ENCODE results near the gene RBM15.

Gene RBM15

GRCh38 chr1:110384581-110385321, 45.6 kb downstream of the RBM15 start:
- Histone ChIP-seq H3K4me1 (ENCODE audit: low read length) (no peaks in the 10 kb centered on the region), H3K36me3 (replicated peaks; ENCODE audit: insufficient read depth, low read length) (no peaks in the 10 kb centered on the region), H3K27ac (ENCODE audit: low read length) (no peak overlapping the region), H3K9ac (ENCODE audit: low read length) (no peak overlapping the region), H3K4me3 (ENCODE audit: low read length) (no peak overlapping the region), H4K20me1 (ENCODE audit: insufficient read depth, low read length) (no peaks in the 10 kb centered on the region), H3F3A (ENCODE audit: insufficient read depth, low read length) (no peaks in the 10 kb centered on the region), H3K79me2 (ENCODE audit: low read length) (no peaks in the 10 kb centered on the region), H3K4me2 (ENCODE audit: low read depth, low read length) (no peak overlapping the region), H2AFZ (ENCODE audit: low read length) (no peak overlapping the region), H3K9me3 (replicated peaks; ENCODE audit: insufficient read depth, low read length) (no peaks in the 10 kb centered on the region), H3K9me2 (replicated peaks; ENCODE audit: insufficient read depth, low read length) (no peaks in the 10 kb centered on the region), H3K27me3 (replicated peaks; ENCODE audit: insufficient read depth, low read length) (no peaks in the 10 kb centered on the region)
- no peak for DNase-seq
- TF ChIP-seq EZH2 (optimal IDR thresholded peaks at IDR 0.05; ENCODE audit: low read depth, low read length) (no peak), CTCF (IDR thresholded peaks at IDR 0.05; ENCODE audit: low read length) (no peak), EZH2phosphoT487 (IDR thresholded peaks at IDR 0.05; ENCODE audit: low read length) (no peak)

DNA sequence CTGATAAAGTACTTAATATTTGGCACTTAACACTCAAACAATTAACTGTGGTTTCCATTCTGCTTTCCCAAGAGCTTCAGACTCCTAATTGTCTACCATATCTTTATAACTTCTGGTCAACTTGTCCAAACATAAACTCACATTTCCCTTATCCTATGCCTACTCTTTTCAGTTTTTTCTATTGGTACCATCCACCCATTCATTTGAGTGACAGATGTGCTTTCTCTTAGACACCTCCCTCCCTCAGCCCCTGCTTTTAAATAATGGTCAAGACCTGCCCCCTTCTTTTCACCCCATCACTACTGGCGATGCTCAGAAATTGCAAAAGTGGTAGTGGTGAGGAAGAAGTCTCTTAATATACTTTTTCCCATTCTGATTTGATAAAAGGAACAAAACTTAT, 46.2 kb downstream of the RBM15 start:
- Histone ChIP-seq H3K4me1 (ENCODE audit: low read length) (no peaks in the 10 kb centered on the region), H4K20me1 (ENCODE audit: insufficient read depth, low read length) (no peaks in the 10 kb centered on the region), H2AFZ (ENCODE audit: low read length) (no peak overlapping the region), H3K27ac (ENCODE audit: low read length) (no peak overlapping the region), H3K4me3 (ENCODE audit: low read length) (no peak overlapping the region), H3K9me3 (replicated peaks; ENCODE audit: insufficient read depth, low read length) (no peaks in the 10 kb centered on the region), H3K9ac (ENCODE audit: low read length) (no peak overlapping the region), H3K79me2 (ENCODE audit: low read length) (no peaks in the 10 kb centered on the region), H3F3A (ENCODE audit: insufficient read depth, low read length) (no peaks in the 10 kb centered on the region), H3K36me3 (replicated peaks; ENCODE audit: insufficient read depth, low read length) (no peaks in the 10 kb centered on the region), H3K4me2 (ENCODE audit: low read depth, low read length) (no peak overlapping the region), H3K9me2 (replicated peaks; ENCODE audit: insufficient read depth, low read length) (no peaks in the 10 kb centered on the region), H3K27me3 (replicated peaks; ENCODE audit: insufficient read depth, low read length) (no peaks in the 10 kb centered on the region)
- TF ChIP-seq CTCF (IDR thresholded peaks at IDR 0.05; ENCODE audit: low read length) (no peak), EZH2phosphoT487 (IDR thresholded peaks at IDR 0.05; ENCODE audit: low read length) (no peak), EZH2 (optimal IDR thresholded peaks at IDR 0.05; ENCODE audit: low read depth, low read length) (no peak)
- DNase-seq, result no peak

- Histone ChIP-seq H3K27me3 (replicated peaks; ENCODE audit: insufficient read depth, low read length) (no peaks in the 10 kb centered on the region), H3K9ac (ENCODE audit: low read length) (no peak overlapping the region), H3K79me2 (ENCODE audit: low read length) (no peaks in the 10 kb centered on the region), H3K27ac (ENCODE audit: low read length) (no peak overlapping the region), H4K20me1 (ENCODE audit: insufficient read depth, low read length) (no peaks in the 10 kb centered on the region), H3K4me2 (ENCODE audit: low read depth, low read length) (no peak overlapping the region), H3K36me3 (replicated peaks; ENCODE audit: insufficient read depth, low read length) (no peaks in the 10 kb centered on the region), H3K9me2 (replicated peaks; ENCODE audit: insufficient read depth, low read length) (no peaks in the 10 kb centered on the region), H3K9me3 (replicated peaks; ENCODE audit: insufficient read depth, low read length) (no peaks in the 10 kb centered on the region), H2AFZ (ENCODE audit: low read length) (no peak overlapping the region), H3K4me1 (ENCODE audit: low read length) (no peaks in the 10 kb centered on the region), H3F3A (ENCODE audit: insufficient read depth, low read length) (no peaks in the 10 kb centered on the region), H3K4me3 (ENCODE audit: low read length) (no peak overlapping the region)
- DNase-seq, result no peak
- TF ChIP-seq EZH2 (optimal IDR thresholded peaks at IDR 0.05; ENCODE audit: low read depth, low read length), result no peak
- no peak for TF ChIP-seq EZH2phosphoT487 (IDR thresholded peaks at IDR 0.05; ENCODE audit: low read length)
- TF ChIP-seq CTCF (IDR thresholded peaks at IDR 0.05; ENCODE audit: low read length), result no peak
These were observed 48.0 kb downstream of the RBM15 start for GRCh38 chr1:110387048-110387754.

All from MM.1S (cell line).